ENCODE measurements around the gene SLC35E1. TPM values are rescaled to one million over a fixed set of nuclear protein-coding genes. Genes with fewer than 3 reads are reported as not detected.

The SLC35E1 gene
- total RNA-seq, 1 experiment from 2014 or later = 43.5 TPM

DNA sequence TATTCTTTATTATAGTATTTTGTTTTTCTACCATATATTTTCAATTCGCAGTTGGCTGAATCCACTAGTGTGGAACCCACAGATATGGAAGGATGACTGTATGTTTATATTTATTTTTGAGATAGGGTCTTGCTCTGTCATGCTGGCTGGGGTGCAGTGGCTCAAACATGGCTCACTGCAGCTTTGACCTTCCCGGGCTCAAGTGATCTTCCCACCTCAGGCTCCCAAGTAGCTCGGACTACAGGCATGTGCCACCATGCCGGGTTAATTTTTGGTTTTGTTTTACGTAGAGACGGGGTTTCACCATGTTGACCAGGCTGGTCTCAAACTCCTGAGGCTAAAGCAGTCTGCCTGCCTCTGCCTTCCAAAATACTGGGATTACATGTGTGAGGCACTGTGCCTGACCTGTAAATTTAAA is 9.6 kb downstream of the SLC35E1 start:
- BruUV-seq (replicated peaks) = no TSS peak
- H3K4me1 ChIP-seq (ENCODE audit: control insufficient read depth, insufficient read depth, low read length) = no peaks in the 10 kb centered on the region
- CTCF ChIA-PET = no interaction called here
- in situ Hi-C loops (cut with HindIII; ENCODE audit: low pct_unique_long_range_greater_than_20kb, low sequenced_read_pairs) = no loop called here
- no peak overlapping the region for H3K4me3 ChIP-seq (ENCODE audit: low read depth in 2 of 2, low read length in 2 of 2)
- no peak for DNase-seq (ENCODE audit: low read depth, low spot score)
- TF ChIP-seq POLR2AphosphoS5 (IDR thresholded peaks at IDR 0.05; ENCODE audit: low read depth, low read length) = no peak
- TF ChIP-seq SIN3A (IDR thresholded peaks at IDR 0.05; ENCODE audit: borderline replicate concordance, insufficient read depth, low read depth, low read length) = no peak
- TF ChIP-seq TCF7L2 (IDR thresholded peaks at IDR 0.05; ENCODE audit: low read depth, low read length) = no peak
- TF ChIP-seq, protein P1, sequence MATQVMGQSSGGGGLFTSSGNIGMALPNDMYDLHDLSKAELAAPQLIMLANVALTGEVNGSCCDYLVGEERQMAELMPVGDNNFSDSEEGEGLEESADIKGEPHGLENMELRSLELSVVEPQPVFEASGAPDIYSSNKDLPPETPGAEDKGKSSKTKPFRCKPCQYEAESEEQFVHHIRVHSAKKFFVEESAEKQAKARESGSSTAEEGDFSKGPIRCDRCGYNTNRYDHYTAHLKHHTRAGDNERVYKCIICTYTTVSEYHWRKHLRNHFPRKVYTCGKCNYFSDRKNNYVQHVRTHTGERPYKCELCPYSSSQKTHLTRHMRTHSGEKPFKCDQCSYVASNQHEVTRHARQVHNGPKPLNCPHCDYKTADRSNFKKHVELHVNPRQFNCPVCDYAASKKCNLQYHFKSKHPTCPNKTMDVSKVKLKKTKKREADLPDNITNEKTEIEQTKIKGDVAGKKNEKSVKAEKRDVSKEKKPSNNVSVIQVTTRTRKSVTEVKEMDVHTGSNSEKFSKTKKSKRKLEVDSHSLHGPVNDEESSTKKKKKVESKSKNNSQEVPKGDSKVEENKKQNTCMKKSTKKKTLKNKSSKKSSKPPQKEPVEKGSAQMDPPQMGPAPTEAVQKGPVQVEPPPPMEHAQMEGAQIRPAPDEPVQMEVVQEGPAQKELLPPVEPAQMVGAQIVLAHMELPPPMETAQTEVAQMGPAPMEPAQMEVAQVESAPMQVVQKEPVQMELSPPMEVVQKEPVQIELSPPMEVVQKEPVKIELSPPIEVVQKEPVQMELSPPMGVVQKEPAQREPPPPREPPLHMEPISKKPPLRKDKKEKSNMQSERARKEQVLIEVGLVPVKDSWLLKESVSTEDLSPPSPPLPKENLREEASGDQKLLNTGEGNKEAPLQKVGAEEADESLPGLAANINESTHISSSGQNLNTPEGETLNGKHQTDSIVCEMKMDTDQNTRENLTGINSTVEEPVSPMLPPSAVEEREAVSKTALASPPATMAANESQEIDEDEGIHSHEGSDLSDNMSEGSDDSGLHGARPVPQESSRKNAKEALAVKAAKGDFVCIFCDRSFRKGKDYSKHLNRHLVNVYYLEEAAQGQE (IDR thresholded peaks at IDR 0.05; ENCODE audit: insufficient read depth in 1 of 2, low read depth in 2 of 2, low read length in 1 of 2) = no peak
- TF ChIP-seq, protein P2, sequence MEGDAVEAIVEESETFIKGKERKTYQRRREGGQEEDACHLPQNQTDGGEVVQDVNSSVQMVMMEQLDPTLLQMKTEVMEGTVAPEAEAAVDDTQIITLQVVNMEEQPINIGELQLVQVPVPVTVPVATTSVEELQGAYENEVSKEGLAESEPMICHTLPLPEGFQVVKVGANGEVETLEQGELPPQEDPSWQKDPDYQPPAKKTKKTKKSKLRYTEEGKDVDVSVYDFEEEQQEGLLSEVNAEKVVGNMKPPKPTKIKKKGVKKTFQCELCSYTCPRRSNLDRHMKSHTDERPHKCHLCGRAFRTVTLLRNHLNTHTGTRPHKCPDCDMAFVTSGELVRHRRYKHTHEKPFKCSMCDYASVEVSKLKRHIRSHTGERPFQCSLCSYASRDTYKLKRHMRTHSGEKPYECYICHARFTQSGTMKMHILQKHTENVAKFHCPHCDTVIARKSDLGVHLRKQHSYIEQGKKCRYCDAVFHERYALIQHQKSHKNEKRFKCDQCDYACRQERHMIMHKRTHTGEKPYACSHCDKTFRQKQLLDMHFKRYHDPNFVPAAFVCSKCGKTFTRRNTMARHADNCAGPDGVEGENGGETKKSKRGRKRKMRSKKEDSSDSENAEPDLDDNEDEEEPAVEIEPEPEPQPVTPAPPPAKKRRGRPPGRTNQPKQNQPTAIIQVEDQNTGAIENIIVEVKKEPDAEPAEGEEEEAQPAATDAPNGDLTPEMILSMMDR (IDR thresholded peaks at IDR 0.05) = no peak
- POLR2A ChIA-PET = no interaction called here
- H3K9me3 ChIP-seq (ENCODE audit: control insufficient read depth, insufficient read depth, low read depth, low read length) = no peaks in the 10 kb centered on the region
- intact Hi-C loops (cut with micrococcal nuclease; ENCODE audit: unreplicated experiment) = no loop called here
- H3K36me3 ChIP-seq (ENCODE audit: control insufficient read depth, insufficient read depth, low read length) = peaks cover 4% of the 10 kb centered on the region; the same call in 1 of the 2 replicates
- H3K27me3 ChIP-seq (ENCODE audit: control insufficient read depth, insufficient read depth, low read length) = no peaks in the 10 kb centered on the region
- H3K27ac ChIP-seq (ENCODE audit: low read length) = no peak overlapping the region
- no peak for ATAC-seq

DNA sequence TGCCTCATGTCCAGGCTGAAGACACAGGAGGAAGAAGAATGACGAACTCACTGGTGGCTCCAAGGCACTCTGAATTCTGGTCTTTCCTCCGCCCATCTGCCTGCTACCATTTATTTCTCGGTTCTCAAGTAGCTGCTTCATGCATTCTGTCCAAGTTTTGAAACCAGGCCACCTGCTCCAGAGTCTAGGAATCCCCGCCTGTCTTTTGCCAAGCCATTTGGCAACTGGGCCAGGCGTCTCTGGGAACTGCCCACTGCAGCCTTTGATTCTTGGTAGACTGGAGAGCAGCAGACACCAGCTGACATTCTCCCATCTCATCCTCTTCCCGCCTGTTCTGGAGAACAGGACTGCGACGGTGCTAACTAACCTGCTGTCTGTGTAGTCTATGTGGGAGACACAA is 10.8 kb downstream of the SLC35E1 start:
- DNase-seq (ENCODE audit: low read depth, low spot score) = no peak
- TF ChIP-seq TCF7L2 (IDR thresholded peaks at IDR 0.05; ENCODE audit: low read depth, low read length) = no peak
- TF ChIP-seq SIN3A (IDR thresholded peaks at IDR 0.05; ENCODE audit: borderline replicate concordance, insufficient read depth, low read depth, low read length) = no peak
- TF ChIP-seq, protein P2 (IDR thresholded peaks at IDR 0.05) = no peak
- no peak for TF ChIP-seq POLR2AphosphoS5 (IDR thresholded peaks at IDR 0.05; ENCODE audit: low read depth, low read length)
- TF ChIP-seq, protein P1 (IDR thresholded peaks at IDR 0.05; ENCODE audit: insufficient read depth in 1 of 2, low read depth in 2 of 2, low read length in 1 of 2) = no peak
- intact Hi-C loops (cut with micrococcal nuclease; ENCODE audit: unreplicated experiment) = no loop called here
- no TSS peak for BruUV-seq (replicated peaks)
- CTCF ChIA-PET = no interaction called here
- in situ Hi-C loops (cut with HindIII; ENCODE audit: low pct_unique_long_range_greater_than_20kb, low sequenced_read_pairs) = no loop called here
- POLR2A ChIA-PET = interaction anchor here (0.6 to 0.7 kb wide), 2 partner anchors 24 to 236 kb away, joined by 3 to 4 read pairs; no protein-coding TSS in a partner anchor
- Histone ChIP-seq H3K27me3 (ENCODE audit: control insufficient read depth, insufficient read depth, low read length) (no peaks in the 10 kb centered on the region), H3K36me3 (ENCODE audit: control insufficient read depth, insufficient read depth, low read length) (peaks cover 4% of the 10 kb centered on the region; the same call in 1 of the 2 replicates), H3K27ac (ENCODE audit: low read length) (no peak overlapping the region), H3K4me1 (ENCODE audit: control insufficient read depth, insufficient read depth, low read length) (no peaks in the 10 kb centered on the region), H3K9me3 (ENCODE audit: control insufficient read depth, insufficient read depth, low read depth, low read length) (no peaks in the 10 kb centered on the region), H3K4me3 (ENCODE audit: low read depth in 2 of 2, low read length in 2 of 2) (no peak overlapping the region)
- no peak for ATAC-seq
